Bronchial smooth muscle cell (primary cell): ENCODE results near the gene ADAM20. TPM values are rescaled to one million over a fixed set of nuclear protein-coding genes. Genes with fewer than 3 reads are reported as not detected.

Source experiments
- total RNA-seq: library from RNA; depleted of rRNA; stranded (reverse); fragments of >200 nt; gene quantifications from 2 replicates; pipeline ENCODE4 v1.2.1, GENCODE V29; 2014

Gene ADAM20
- total RNA-seq: 0.94 and 1.9 TPM in 2 replicates

DNA sequence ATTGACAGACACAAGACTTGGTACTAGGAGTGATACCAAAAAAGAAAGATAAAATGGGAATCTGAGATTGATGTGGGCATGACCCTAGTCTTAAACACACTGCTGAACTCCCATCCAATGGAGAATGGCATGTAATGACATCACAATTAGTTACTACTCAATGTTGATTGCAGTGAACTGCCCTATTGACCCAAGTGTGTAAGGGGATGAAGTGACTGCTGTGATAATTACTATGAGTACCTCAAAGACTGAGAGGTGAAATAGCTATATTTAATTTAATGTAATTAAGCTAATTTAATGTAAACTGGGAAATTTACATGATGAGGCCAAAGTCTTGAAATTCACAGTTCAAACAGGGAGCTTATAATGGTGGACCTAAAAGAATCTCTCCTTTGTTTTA is at the start of gene ADAM20:
TSS of gene ADAM20 (minus strand) at position 101 of the 400 bp plus-strand sequence. CDS start 10,247 bp downstream, outside the sequence.

Other genes starting within 250 kb of the ADAM20 start
- gene COX16, start 175.3 kb downstream of the ADAM20 start, total RNA-seq: 18.9 and 38.0 TPM in 2 replicates
- 11.3 and 11.8 TPM in 2 replicates for gene SYNJ2BP, start 117.9 kb downstream of the ADAM20 start, total RNA-seq
- 0.32 and 0.77 TPM in 2 replicates for gene ADAM21, start 82.8 kb downstream of the ADAM20 start, total RNA-seq
- gene MED6, start 65.7 kb upstream of the ADAM20 start, total RNA-seq: 15.2 and 23.0 TPM in 2 replicates
- gene TTC9, start 106.9 kb upstream of the ADAM20 start, total RNA-seq: under 0.01 TPM in 2 replicates